Measurements from ENCODE around the gene SMOC2.

The SMOC2 gene

DNA sequence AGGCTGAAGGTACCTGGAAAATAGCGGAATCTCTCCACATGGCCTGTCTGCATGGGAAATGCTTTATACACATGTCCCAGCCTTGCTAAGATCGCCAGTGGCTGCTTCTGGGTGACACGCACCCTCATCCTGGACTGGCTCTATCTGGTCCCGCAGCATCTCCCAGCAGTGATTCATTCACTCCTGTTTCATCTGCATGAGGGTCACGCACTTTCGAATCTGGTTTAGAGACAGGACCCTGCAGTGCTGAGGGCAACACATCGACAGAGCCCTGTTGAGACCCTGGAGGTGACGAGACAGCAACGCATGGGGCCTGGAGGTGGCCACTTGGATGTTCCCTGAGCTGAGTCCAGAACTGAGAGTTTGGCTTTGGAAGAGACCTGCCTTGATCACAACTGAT, 136.5 kb downstream of the SMOC2 start:
- DNase-seq = no peak

GRCh38 chr6:168578036-168578435, 137.1 kb downstream of the SMOC2 start:
- no peak for DNase-seq

DNA sequence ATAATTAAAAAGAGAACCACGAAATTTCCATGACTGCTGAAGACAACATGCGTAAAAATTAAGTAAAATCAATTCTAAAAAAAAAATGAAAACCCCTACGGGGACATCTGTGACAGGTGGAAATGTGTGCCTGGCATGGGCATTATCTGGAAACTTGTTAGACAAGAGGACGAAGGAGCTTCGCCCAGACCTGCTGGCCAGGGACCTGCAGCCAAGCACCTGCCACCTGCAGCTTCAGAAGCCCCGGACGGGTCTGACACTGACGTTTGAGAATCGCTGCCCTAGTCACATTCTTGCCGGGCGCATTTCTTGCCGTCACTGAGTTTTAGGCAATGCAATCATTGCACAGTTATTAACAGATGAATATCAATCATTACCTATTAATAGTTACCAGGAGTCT, 140.3 kb downstream of the SMOC2 start:
- DNase-seq = no peak

- no peak for DNase-seq
Measured at GRCh38 chr6:168581706-168582105, 140.7 kb downstream of the SMOC2 start.

- DNase-seq = no peak
Measured at GRCh38 chr6:168582571-168582981, 141.6 kb downstream of the SMOC2 start.

- no peak for DNase-seq
Measured at GRCh38 chr6:168583126-168583525, 142.1 kb downstream of the SMOC2 start.

DNA sequence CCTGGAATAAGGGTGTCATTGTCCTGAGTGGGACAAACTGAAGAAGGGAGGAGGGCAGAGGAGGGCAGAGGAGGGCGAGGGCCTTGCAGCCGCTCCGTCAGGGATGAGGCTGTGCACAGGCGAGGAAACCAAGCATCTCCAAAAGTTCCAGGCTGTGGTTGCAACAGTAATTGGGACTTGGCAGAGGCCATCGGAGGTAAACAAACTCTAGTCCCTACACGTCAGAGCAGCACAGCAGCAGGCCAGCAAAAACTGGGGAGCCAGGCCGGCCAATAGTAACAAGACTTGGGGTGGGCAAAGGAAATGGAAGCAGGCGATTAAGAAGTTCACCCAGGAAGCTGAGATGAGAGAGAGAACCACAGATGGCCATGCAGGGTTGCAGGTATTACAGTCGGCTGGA, 142.8 kb downstream of the SMOC2 start:
- DNase-seq = no peak

- DNase-seq = no peak
Measured at GRCh38 chr6:168584249-168584648, 143.3 kb downstream of the SMOC2 start.

DNA sequence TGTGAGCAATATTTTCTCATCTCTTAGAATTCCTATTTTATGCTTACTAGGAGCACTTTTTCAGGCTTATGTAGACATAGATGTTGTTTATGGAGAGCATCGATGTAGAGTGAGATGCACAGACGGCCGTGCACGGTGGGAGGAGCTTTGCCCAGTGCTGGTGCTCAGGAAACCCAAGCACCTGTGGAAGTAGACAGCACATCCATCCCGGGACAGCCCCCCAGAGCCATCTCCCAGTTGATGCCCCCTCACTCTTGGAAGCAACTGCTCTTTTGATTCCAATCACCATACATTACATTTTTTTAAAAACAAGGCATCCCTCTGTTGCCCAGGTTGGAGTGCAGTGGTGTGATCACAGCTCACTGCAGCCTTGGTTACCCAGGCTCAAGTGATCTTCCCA, 143.7 kb downstream of the SMOC2 start:
- no peak for DNase-seq

- DNase-seq = no peak
Measured at GRCh38 chr6:168585441-168585840, 144.5 kb downstream of the SMOC2 start.

DNA sequence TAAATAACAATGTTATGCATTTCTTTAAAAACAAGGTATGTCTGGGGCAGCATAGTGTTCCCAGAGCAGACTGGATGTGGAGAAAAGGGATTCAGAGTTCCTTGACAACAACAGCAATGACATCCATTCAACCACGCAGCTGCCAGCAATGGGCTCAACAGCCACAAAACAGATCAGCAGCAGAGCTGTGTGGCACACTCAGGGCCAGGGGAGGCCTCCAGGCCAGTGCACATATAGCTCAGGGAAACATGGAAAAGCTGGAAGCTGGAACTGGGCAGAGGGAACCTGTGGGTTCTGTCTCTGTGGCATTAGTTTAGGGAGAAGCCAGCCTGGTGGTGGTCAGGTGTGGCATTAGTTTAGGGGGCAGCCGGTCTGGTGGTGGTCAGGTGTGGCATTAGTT, 148.3 kb downstream of the SMOC2 start:
- no peak for DNase-seq

DNA sequence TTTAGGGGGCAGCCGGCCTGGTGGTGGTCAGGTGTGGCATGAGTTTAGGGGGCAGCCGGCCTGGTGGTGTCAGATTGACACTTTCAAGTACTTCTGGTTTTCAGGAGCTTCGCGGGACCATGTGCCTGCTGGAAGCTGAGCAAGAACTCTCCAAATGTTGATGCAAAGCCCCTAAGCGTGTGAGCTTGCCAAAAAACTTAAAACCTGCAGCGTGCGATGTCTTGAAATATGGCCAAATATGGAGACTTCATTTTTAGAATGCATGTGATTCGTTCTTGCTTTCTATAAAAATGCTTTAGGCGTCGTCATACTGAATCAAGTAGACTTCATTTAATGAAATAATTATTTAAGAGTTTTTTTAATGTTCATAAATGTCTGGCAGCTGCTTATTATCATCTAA, 149.4 kb downstream of the SMOC2 start:
- no peak for DNase-seq

DNA sequence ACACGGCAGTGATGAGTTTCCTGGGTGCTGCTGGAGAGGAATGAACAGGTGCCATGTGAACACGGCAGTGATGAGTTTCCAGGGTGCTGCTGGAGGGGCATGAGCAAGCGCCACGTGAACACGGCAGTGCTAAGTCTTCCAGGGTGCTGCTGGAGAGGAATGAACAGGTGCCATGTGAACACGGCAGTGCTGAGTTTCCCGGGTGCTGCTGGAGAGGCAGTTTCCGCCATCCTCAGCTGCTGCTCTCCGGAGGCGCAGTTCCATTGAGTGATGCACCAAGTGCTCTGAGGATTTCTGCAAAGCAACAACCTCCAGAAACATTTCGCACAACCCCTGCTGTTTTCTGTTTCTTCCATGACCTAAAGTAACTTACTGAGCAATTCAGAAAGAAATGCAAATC, 155.4 kb downstream of the SMOC2 start:
- DNase-seq = no peak

- no peak for DNase-seq
Measured at GRCh38 chr6:168597471-168597875, 156.5 kb downstream of the SMOC2 start.

DNA sequence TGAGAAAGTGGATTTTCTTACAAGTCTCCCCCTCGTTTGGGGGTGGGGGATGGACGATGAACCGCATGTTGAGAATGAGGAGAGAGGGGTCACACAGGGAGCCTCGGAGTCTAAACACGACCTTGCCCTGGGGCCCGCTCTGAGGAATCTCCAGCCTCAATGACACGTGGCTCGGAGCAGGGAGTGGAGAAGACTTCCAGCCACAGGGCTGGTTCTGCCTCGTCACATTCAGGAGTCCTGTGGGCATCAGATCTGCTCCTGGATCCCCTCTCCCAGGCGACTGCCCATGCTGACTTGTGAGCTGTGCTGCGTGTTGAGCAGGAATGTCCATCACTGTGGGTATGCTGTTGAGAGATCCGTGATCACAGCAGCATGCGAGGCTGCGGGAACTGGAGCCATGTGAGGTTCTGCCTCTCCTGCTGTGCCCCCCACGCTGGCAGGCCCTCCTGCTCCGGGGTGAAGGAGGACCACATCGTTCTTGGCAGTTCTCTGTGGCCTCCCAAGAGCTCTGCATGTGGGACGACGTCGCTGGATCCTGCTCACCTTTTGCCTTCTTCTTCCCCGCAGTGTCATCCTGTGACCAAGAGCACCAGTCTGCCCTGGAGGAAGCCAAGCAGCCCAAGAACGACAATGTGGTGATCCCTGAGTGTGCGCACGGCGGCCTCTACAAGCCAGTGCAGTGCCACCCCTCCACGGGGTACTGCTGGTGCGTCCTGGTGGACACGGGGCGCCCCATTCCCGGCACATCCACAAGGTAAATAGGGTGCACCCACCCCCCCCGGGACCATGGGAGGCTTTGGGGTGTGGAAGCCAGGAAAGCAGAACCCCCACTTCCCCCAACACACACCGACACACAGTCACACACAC, 157.5 kb downstream of the SMOC2 start:
- no peak for DNase-seq

DNA sequence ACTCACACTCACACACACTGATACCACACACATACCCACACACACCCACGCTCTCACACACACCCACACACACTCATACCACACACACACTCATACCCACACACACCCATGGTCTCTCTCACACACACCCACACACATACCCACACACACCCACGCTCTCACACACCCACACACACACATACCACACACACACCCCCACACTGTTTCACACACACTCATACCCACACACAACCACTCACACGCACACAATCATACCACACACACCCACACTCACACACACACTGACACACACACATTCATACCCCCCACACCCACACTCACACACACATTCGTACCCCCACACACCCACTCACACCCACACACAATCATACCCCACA, 158.1 kb downstream of the SMOC2 start:
- DNase-seq = no peak

GRCh38 chr6:168599769-168600330, 158.9 kb downstream of the SMOC2 start:
- DNase-seq = no peak

DNA sequence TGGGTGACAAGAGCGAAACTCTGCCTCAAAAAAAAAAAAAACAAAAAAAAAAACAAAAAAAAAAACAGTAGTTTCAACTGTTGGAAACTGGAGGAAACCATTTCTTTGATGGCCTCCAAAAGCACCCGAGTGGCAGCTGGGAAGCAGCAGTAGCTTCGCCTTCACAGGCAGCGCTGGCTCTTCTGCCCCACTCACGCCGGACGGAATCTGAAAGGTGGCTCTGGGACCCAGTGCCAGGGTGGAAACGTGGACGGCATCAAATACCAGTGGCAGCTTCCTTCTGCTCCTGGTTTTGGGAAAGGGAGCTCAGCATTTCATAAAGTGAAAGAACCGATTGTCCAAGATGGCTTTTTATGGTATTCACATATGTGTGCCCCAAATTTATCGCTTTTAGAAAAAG, 159.4 kb downstream of the SMOC2 start:
- DNase-seq = no peak

DNA sequence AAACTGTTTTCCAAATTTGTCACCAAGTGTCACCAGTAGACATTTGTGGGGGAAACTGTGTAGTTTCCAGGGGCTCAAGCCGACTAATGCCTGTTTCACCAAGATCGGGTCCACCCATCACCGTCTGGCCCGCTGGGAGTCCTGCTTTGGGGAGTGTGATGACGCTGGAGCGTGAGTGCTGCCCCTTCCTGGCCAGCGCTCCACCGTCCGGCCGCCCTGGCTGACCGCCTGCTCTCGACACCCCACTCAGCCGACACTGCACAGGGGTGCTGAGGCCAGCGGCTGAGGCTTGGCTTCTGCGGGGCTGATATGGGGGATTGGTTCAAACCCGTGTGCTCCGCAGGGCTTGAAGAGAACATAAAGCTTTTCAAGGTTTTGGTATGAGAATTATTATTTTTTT, 160.1 kb downstream of the SMOC2 start:
- DNase-seq = no peak

DNA sequence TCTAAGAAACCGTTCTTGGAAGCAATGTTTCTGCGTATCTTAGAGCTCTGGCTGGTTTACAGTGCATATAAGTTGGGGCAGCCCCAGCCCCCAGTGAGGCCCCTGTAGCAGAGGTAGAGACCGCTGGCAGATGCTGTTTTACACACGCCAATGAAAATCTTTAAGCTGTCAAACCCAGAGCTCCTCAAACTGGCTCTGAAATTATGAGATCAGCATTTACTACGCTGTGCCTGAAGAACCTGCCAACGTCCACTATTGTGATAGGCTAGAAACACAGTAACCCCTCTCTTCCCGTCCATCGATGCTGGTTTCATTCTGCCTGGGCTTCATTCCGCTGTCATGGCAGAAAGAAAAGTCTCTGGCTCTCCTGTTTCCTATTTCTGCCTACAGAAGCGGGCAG, 160.6 kb downstream of the SMOC2 start:
- DNase-seq = no peak

DNA sequence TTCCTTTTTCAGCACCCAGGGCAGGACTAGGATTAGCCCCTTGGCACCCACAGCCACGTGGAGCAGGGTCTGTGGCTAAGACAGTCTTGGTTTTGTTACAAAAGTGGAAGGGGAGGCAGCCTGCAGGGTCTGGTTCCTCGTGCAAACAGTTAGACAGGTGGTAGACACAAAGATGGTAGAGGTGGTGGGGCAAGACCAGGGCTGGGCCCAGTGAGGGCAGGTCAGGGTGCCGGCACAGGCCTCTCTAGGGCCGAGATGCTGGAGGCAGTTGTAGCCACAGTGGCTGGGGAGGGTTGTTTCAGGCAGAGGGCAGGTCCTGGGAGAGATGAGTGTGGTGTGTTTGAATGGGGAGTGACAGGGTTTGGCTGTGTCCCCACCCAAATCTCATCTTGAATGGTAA, 161.6 kb downstream of the SMOC2 start:
- DNase-seq = no peak

GRCh38 chr6:168603234-168603633, 162.2 kb downstream of the SMOC2 start:
- DNase-seq = no peak

- DNase-seq = no peak
Measured at GRCh38 chr6:168605964-168606363, 165.0 kb downstream of the SMOC2 start.

GRCh38 chr6:168606722-168607121, 165.7 kb downstream of the SMOC2 start:
- no peak for DNase-seq

Data from SIG-M5 (cell line).